H54 (cell line): ENCODE measurements around the gene TEX12.

Experiments used
- DNase-seq: peaks from one replicate; pipeline ENCODE4 v3.0.0; 2011; ENCODE audit warnings: low spot score, mixed read lengths; ENCODE audit not compliant: insufficient read length
- FAIRE-seq: peaks from 3 replicates; lab custom pipeline; 2011; peaks lifted over from hg19 to GRCh38; lab: Jason Lieb, UNC
- POLR2A ChIP-seq: IDR thresholded peaks from 2 replicates; pipeline ENCODE4 v1.6.1; 2011; ENCODE audit warnings: low read depth, mild to moderate bottlenecking, low read length

The TEX12 gene

DNA sequence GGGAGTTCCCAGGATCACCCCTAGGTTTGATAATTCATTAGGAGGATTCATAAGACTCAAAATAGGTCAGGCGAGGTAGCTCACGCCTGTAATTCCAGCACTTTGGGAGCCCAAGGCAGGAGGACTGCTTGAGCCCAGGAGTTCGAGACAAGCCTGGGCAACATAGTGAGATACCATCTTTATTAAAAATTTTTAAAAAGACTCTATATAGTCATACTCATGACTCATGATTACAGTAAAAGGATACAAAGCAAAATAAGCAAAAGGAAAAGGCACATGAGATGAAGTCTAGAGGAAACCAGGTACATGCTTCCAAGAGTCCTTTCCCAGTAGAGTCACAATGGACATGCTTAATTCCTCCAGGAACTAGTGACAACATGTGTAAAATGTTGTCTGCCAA, 45.1 kb downstream of the TEX12 start:
- FAIRE-seq: no peak
- no peak for TF ChIP-seq POLR2A
- no peak for DNase-seq

DNA sequence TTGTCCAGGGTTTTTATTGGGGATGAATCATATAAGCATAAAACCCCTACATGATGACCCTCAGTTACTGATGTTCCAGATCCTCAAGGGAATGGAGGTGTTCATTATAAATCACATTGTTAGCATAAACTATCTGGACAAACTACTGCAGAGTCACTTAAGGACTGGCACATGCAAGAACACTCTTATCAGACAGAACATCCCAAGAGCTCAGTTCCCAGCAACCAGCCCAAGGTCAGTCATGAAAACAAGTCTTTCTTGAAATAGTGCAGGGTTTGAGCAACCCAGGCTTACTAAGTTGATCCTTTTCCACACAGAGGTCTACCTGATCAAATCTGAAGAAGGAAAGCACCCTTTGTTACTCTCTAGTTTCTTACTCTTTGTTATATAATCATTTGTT, 45.5 kb downstream of the TEX12 start:
- no peak for TF ChIP-seq POLR2A
- FAIRE-seq: no peak
- no peak for DNase-seq

DNA sequence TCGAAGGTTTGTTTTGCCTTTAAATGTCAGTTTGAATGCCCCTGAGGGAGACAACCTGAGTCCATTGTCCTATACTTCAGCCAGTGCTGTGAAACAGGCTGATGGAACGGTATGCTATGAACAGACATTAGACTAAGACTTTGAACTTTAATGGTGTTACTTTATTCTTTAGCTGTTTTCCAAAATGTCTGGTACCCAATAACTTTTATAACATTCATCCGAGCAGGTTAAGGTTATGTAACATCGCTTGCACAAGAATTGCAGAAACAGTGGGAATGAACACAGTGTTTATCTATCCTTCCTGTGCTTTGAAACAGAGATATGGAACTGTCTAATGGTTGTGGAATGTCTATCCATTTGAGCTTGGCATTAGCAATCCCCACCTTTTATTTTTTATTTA, 46.6 kb downstream of the TEX12 start:
- DNase-seq (no peak), FAIRE-seq (no peak)
- no peak for TF ChIP-seq POLR2A

DNA sequence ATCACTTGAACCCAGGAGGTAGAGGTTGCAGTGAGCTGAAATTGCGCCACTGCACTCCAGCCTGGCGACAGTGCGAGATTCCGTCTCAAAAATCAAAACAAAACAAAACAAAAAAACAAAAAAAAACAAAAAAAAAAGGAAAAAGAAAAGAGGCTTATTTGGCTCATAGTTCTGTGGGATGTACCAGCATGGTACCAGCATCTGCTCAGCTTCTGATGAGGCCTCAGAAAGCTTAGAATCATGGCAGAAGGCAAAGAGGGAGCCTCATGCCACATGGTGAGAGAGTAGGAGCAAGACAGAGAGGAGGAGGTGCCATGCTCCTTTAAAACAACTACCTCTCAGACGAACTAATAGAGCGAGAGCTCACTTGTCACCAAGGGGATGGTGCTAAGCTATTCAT, 48.4 kb downstream of the TEX12 start:
- no peak for TF ChIP-seq POLR2A
- FAIRE-seq (no peak), DNase-seq (no peak)

DNA sequence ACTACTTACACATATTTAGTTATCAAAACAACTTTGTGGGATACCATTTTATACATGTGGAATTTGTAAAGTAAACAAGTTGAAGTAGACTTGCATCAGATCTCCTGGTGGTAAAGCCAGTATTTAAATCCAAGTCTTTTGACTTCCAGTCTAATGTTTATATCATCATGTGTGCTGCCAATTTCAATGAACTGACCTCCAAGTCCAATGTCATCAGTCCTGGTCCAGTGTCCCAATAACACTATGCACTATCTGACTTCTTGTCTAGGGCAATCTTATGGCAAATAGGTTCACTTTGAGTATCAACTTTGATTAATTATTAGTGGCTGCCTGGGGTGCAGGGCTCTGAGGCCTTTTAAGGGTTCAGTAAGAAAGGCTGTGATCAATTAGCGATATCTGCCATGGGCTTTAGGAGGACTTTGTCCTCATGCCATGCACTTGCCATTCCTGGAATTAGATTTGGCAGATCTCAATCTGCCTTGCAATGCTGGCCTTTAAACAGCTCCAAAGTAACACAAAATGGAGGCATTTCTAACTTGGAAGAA, 49.5 kb downstream of the TEX12 start:
- FAIRE-seq (no peak), DNase-seq (no peak)
- TF ChIP-seq POLR2A: no peak

DNA sequence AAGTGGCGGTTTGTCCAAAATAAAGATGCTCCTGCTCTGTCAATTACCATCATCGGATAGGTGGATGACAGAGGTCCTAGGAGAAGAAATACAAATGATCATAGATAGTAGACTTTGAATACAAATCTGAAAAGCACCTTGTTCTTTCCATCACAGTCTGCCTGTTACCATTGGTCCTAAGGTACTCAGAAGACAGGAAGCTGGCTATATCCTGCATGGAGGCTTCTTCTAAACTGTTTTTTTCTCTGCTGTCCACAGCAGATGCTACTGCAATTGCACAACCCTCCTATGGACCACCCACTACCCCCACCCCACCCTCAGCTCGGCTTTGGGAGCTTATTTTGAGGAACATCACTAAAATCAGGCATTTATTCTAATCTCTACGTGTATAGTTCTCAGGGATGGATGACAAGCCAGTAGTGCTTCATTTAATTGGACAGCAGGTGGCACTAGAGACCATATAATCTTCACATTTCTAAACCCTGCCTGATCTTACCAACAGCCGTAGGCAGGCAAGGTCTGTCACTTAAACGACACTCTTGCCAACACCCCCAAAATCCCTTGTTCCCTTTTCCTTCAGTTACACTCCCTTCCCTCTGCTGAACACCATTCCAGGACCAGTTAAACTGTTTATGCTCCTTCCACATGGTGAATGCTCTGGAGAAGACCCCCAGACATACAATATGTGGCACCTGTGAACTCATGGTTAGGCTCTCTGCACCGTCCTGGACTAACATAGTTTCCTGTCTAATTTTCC, 52.5 kb downstream of the TEX12 start:
- peak; percentile 43 for FAIRE-seq

DNA sequence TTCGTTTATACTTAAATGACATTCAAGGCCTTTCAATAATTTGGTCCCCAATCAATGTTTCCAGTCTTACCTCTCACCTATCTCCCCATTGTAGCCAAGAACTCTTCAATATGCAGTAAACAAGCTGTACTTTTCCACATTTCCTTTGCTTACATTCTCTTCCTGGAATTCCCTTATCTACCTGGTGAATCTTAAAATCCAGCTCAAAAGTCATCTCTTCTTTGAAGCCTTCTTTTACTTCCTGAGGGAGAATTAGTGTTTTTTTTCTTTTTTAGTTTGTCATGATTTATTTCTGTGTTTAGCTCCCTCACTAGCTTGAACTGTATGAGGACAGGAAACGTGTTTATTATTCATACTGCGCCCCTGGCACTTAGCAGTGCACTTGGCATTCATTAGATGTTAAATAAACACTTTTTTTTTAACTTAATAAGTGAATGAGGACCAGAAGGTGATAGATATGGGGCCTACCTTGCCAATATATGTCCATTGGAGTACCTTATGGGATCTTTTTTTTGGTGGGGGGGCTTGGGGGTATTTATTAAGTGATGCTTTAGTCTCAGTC, 54.2 kb downstream of the TEX12 start:
- no peak for TF ChIP-seq POLR2A
- FAIRE-seq: no peak
- DNase-seq: no peak

More for the DNA sequence above, 52.5 kb downstream of the TEX12 start:
- peak; percentile 33 for DNase-seq
- no peak for TF ChIP-seq POLR2A
